ENCODE data around the gene FMO1.

FMO1 gene

GRCh38 chr1:171300401-171300800 is 52.1 kb downstream of the FMO1 start:
- Histone ChIP-seq H3K9ac (ENCODE audit: low read depth, low read length) (no peak overlapping the region), H3K36me3 (ENCODE audit: insufficient read depth, low read length) (no peaks in the 10 kb centered on the region), H3K4me2 (ENCODE audit: insufficient read depth, low read length) (no peak overlapping the region), H3K4me3 (ENCODE audit: low read depth in 1 of 2, low read length in 2 of 2) (no peak overlapping the region), H3K4me1 (ENCODE audit: insufficient read depth, low read length) (no peaks in the 10 kb centered on the region), H3K27me3 (ENCODE audit: insufficient read depth, low read length, poor library complexity) (no peaks in the 10 kb centered on the region), H3K79me2 (ENCODE audit: insufficient read depth, low read length) (no peaks in the 10 kb centered on the region), H3K27ac (ENCODE audit: low read length) (no peak overlapping the region), H2AFZ (ENCODE audit: low read depth, low read length) (no peak overlapping the region), H4K20me1 (ENCODE audit: insufficient read depth, low read length) (no peaks in the 10 kb centered on the region), H3K9me3 (ENCODE audit: insufficient read depth, low read length, severe bottlenecking) (peaks cover 5% of the 10 kb centered on the region)
- no peak for DNase-seq
- TF ChIP-seq CTCF (IDR thresholded peaks at IDR 0.05; ENCODE audit: borderline replicate concordance, extremely low read depth, low read length, poor library complexity, severe bottlenecking) (no peak), EZH2 (IDR thresholded peaks at IDR 0.05; ENCODE audit: borderline replicate concordance, low read depth, low read length, severe bottlenecking) (no peak)
- no peak for ATAC-seq (ENCODE audit: insufficient read depth, low read depth)

- TF ChIP-seq CTCF (IDR thresholded peaks at IDR 0.05; ENCODE audit: borderline replicate concordance, extremely low read depth, low read length, poor library complexity, severe bottlenecking) (no peak), EZH2 (IDR thresholded peaks at IDR 0.05; ENCODE audit: borderline replicate concordance, low read depth, low read length, severe bottlenecking) (no peak)
- peaks cover 15% of the 10 kb centered on the region for H3K4me1 ChIP-seq (ENCODE audit: insufficient read depth, low read length)
- no peak for ATAC-seq (ENCODE audit: insufficient read depth, low read depth)
These were observed 62.4 kb downstream of the FMO1 start for GRCh38 chr1:171310661-171311087.

GRCh38 chr1:171311771-171312558 is 63.7 kb downstream of the FMO1 start:
- no peak for TF ChIP-seq EZH2 (IDR thresholded peaks at IDR 0.05; ENCODE audit: borderline replicate concordance, low read depth, low read length, severe bottlenecking)
- TF ChIP-seq CTCF (IDR thresholded peaks at IDR 0.05; ENCODE audit: borderline replicate concordance, extremely low read depth, low read length, poor library complexity, severe bottlenecking): no peak
- no peak for ATAC-seq (ENCODE audit: insufficient read depth, low read depth)

More at GRCh38 chr1:171310661-171311087, 62.4 kb downstream of the FMO1 start:
- Histone ChIP-seq H2AFZ (ENCODE audit: low read depth, low read length) (no peak overlapping the region), H3K79me2 (ENCODE audit: insufficient read depth, low read length) (no peaks in the 10 kb centered on the region), H3K4me2 (ENCODE audit: insufficient read depth, low read length) (no peak overlapping the region), H3K27ac (ENCODE audit: low read length) (no peak overlapping the region), H4K20me1 (ENCODE audit: insufficient read depth, low read length) (no peaks in the 10 kb centered on the region), H3K9ac (ENCODE audit: low read depth, low read length) (no peak overlapping the region), H3K9me3 (ENCODE audit: insufficient read depth, low read length, severe bottlenecking) (no peaks in the 10 kb centered on the region), H3K4me3 (ENCODE audit: low read depth in 1 of 2, low read length in 2 of 2) (no peak overlapping the region), H3K36me3 (ENCODE audit: insufficient read depth, low read length) (no peaks in the 10 kb centered on the region), H3K27me3 (ENCODE audit: insufficient read depth, low read length, poor library complexity) (no peaks in the 10 kb centered on the region)
- no peak for DNase-seq

More at GRCh38 chr1:171311771-171312558, 63.7 kb downstream of the FMO1 start:
- no peaks in the 10 kb centered on the region for H3K9me3 ChIP-seq (ENCODE audit: insufficient read depth, low read length, severe bottlenecking)
- H3K9ac ChIP-seq (ENCODE audit: low read depth, low read length): no peak overlapping the region
- DNase-seq: no peak
- no peak overlapping the region for H3K4me2 ChIP-seq (ENCODE audit: insufficient read depth, low read length)
- H3K4me1 ChIP-seq (ENCODE audit: insufficient read depth, low read length): peaks cover 15% of the 10 kb centered on the region
- H3K4me3 ChIP-seq (ENCODE audit: low read depth in 1 of 2, low read length in 2 of 2): no peak overlapping the region
- no peaks in the 10 kb centered on the region for H4K20me1 ChIP-seq (ENCODE audit: insufficient read depth, low read length)
- H3K36me3 ChIP-seq (ENCODE audit: insufficient read depth, low read length): no peaks in the 10 kb centered on the region
- no peak overlapping the region for H2AFZ ChIP-seq (ENCODE audit: low read depth, low read length)
- no peaks in the 10 kb centered on the region for H3K79me2 ChIP-seq (ENCODE audit: insufficient read depth, low read length)
- H3K27me3 ChIP-seq (ENCODE audit: insufficient read depth, low read length, poor library complexity): no peaks in the 10 kb centered on the region
- H3K27ac ChIP-seq (ENCODE audit: low read length): no peak overlapping the region
